HepG2 (cell line): ENCODE results near the gene KLHL18. TPM values are rescaled to one million over a fixed set of nuclear protein-coding genes. Genes with fewer than 3 reads are reported as not detected.

Experiments used
- ATAC-seq: fragments of 200-7000 bp; cut with Tn5 transposase; 3 replicates; pipeline ENCODE4 v1.9.1; 2020; ENCODE audit warnings: mild to moderate bottlenecking, moderate library complexity
- BruUV-seq: library from RNA; stranded (reverse); fragments of 400-500 nt; replicated peaks from 2 replicates; lab custom pipeline; 2021; lab: Mats Ljungman, UMichigan
- CTCF ChIA-PET: fragments of 300-600 bp; formaldehyde crosslinking; extraction: SDS; loops from one replicate; lab custom pipeline; 2021; ENCODE audit warnings: low total read pairs, inconsistent platforms, low intra/inter-chr PET ratio; lab: Yijun Ruan, JAX
- POLR2A ChIA-PET: fragments of 350-600 bp; sonication (Branson Sonifier 250); formaldehyde crosslinking; loops from one replicate; lab custom pipeline; 2020; ENCODE audit warnings: antibody characterized with exemption, inconsistent platforms; lab: Yijun Ruan, JAX
- DNase-seq: peaks from one replicate; pipeline ENCODE4 v3.0.0-alpha.2; 2015; ENCODE audit warnings: low spot score
- FAIRE-seq: peaks from 3 replicates; lab custom pipeline; 2011; peaks lifted over from hg19 to GRCh38; lab: Jason Lieb, UNC
- H2AFZ ChIP-seq: one replicate; pipeline ENCODE4 v1.6.1; 2011; ENCODE audit warnings: low read length, inconsistent platforms
- H3K27ac ChIP-seq: fragments of 300-600 bp; 3 replicates; pipeline ENCODE4 v1.8.0; 2011; ENCODE audit warnings: mixed run types, mild to moderate bottlenecking, mixed read lengths, low read length, inconsistent platforms; ENCODE audit not compliant: insufficient read depth; ENCODE audit errors: extremely low read length
- H3K27me3 ChIP-seq, 2 experiments: fragments of 200-600 bp in 1 of 2; 2 replicates in 1 of 2; 3 replicates in 1 of 2; pipeline versions ENCODE4 v1.6.0 to v1.8.0; 2011; ENCODE audit warnings: low read length in 2 of 2, mild to moderate bottlenecking in 2 of 2, moderate library complexity in 2 of 2, inconsistent platforms in 1 of 2; ENCODE audit not compliant: insufficient read depth in 2 of 2, control insufficient read depth in 1 of 2
- H3K36me3 ChIP-seq, 2 experiments: fragments of 200-600 bp in 1 of 2; replicated peaks in 1 of 2; 2 replicates in 1 of 2; 3 replicates in 1 of 2; pipeline versions ENCODE4 v1.5.1 to v1.8.0; 2011; ENCODE audit warnings: low read length in 2 of 2, inconsistent platforms in 1 of 2; ENCODE audit not compliant: insufficient read depth in 2 of 2, control insufficient read depth in 1 of 2
- H3K4me1 ChIP-seq: 2 replicates; pipeline ENCODE4 v1.5.1; 2012; ENCODE audit warnings: low read length, inconsistent platforms; ENCODE audit not compliant: insufficient read depth
- H3K4me2 ChIP-seq: 2 replicates; pipeline ENCODE4 v1.6.0; 2011; ENCODE audit warnings: low read depth, low read length, inconsistent platforms
- H3K4me3 ChIP-seq, 3 experiments: fragments of 200-600 bp in 1 of 3; sonication (generic), shearing (Covaris generic) in 1 of 3; replicated peaks in 1 of 3; 2 replicates each; pipeline ENCODE4 v1.5.1; 2011 to 2016; ENCODE audit warnings: low read length in 3 of 3, inconsistent platforms in 2 of 3, low read depth in 2 of 3, mild to moderate bottlenecking in 2 of 3, control low read depth in 1 of 3, mixed read lengths in 1 of 3; ENCODE audit not compliant: insufficient read depth in 1 of 3
- H3K79me2 ChIP-seq: one replicate; pipeline ENCODE4 v1.6.1; 2011; ENCODE audit warnings: low read length, inconsistent platforms; ENCODE audit not compliant: insufficient read depth
- H3K9ac ChIP-seq: 2 replicates; pipeline ENCODE4 v1.6.0; 2011; ENCODE audit warnings: mild to moderate bottlenecking, low read depth, low read length, inconsistent platforms; ENCODE audit not compliant: insufficient read depth
- H3K9me3 ChIP-seq: 2 replicates; pipeline ENCODE4 v1.5.1; 2012; ENCODE audit warnings: mild to moderate bottlenecking, low read length
- H4K20me1 ChIP-seq: 2 replicates; pipeline ENCODE4 v1.6.0; 2011; ENCODE audit warnings: inconsistent platforms, mild to moderate bottlenecking, low read length, moderate library complexity; ENCODE audit not compliant: insufficient read depth
- ATF2 ChIP-seq: sonication (generic); formaldehyde crosslinking; IDR thresholded peaks from 2 replicates; pipeline ENCODE4 v1.4.0; 2020; ENCODE audit warnings: missing genetic modification reagents
- ATF4 ChIP-seq, 2 experiments: fragments of 450-650 bp in 1 of 2; sonication (generic) in 1 of 2; formaldehyde crosslinking; IDR thresholded peaks; 2 replicates each; pipeline versions ENCODE4 v1.5.0 to v1.8.0; 2020 to 2022; ENCODE audit warnings: mild to moderate bottlenecking in 1 of 2, missing genetic modification reagents in 1 of 2
- KAT7 ChIP-seq: IDR thresholded peaks from 2 replicates; pipeline ENCODE4 v1.6.1; 2018; ENCODE audit warnings: borderline replicate concordance, missing compliant biosample characterization
- KDM1A ChIP-seq: IDR thresholded peaks from 2 replicates; pipeline ENCODE4 v1.6.1; 2016; ENCODE audit warnings: missing compliant biosample characterization
- KMT2A ChIP-seq: sonication (generic); formaldehyde crosslinking; IDR thresholded peaks from 2 replicates; pipeline ENCODE4 v1.4.0; 2020; ENCODE audit warnings: missing genetic modification reagents
- LBX2 ChIP-seq: sonication (generic); formaldehyde crosslinking; IDR thresholded peaks from 2 replicates; pipeline ENCODE4 v1.5.0; 2020; ENCODE audit warnings: missing genetic modification reagents, mild to moderate bottlenecking, borderline replicate concordance
- ONECUT2 ChIP-seq: sonication (generic); formaldehyde crosslinking; IDR thresholded peaks from 2 replicates; pipeline ENCODE4 v1.4.0; 2020; ENCODE audit warnings: missing genetic modification reagents
- PRPF4 ChIP-seq: fragments of 200-400 bp; formaldehyde crosslinking; IDR thresholded peaks from 2 replicates; pipeline ENCODE4 v1.6.1; 2016; ENCODE audit warnings: low read length, low read depth; ENCODE audit not compliant: poor library complexity, severe bottlenecking
- ZBTB37 ChIP-seq: sonication (generic); formaldehyde crosslinking; IDR thresholded peaks from 2 replicates; pipeline ENCODE4 v1.4.0; 2020; ENCODE audit warnings: mild to moderate bottlenecking, missing genetic modification reagents
- ZBTB42 ChIP-seq: sonication (generic); formaldehyde crosslinking; IDR thresholded peaks from 2 replicates; pipeline ENCODE4 v1.5.0; 2020; ENCODE audit warnings: mild to moderate bottlenecking, missing genetic modification reagents
- ZMAT3 ChIP-seq: sonication (generic); formaldehyde crosslinking; conservative IDR thresholded peaks from 2 replicates; pipeline ENCODE4 v1.7.0; 2021; ENCODE audit warnings: missing genetic modification reagents
- ZNF124 ChIP-seq: sonication (generic); formaldehyde crosslinking; IDR thresholded peaks from 2 replicates; pipeline ENCODE4 v1.4.0; 2020; ENCODE audit warnings: missing genetic modification reagents
- ZNF280D ChIP-seq: sonication (generic); formaldehyde crosslinking; IDR thresholded peaks from 2 replicates; pipeline ENCODE4 v1.5.1; 2020; ENCODE audit warnings: mild to moderate bottlenecking, missing genetic modification reagents
- ZNF577 ChIP-seq: sonication (generic); formaldehyde crosslinking; IDR thresholded peaks from 2 replicates; pipeline ENCODE4 v1.4.0; 2020; ENCODE audit warnings: mild to moderate bottlenecking, low read depth, missing genetic modification reagents, borderline replicate concordance
- ZNF709 ChIP-seq: sonication (generic); formaldehyde crosslinking; IDR thresholded peaks from 2 replicates; pipeline ENCODE4 v1.5.0; 2020; ENCODE audit warnings: mild to moderate bottlenecking, missing genetic modification reagents
- ZNF724P ChIP-seq: sonication (generic); formaldehyde crosslinking; IDR thresholded peaks from 2 replicates; pipeline ENCODE4 v1.8.0; 2022; ENCODE audit warnings: missing genetic modification reagents, borderline replicate concordance
- ZSCAN21 ChIP-seq: sonication (generic); formaldehyde crosslinking; IDR thresholded peaks from 2 replicates; pipeline ENCODE4 v1.8.0; 2022; ENCODE audit warnings: mild to moderate bottlenecking, missing genetic modification reagents, moderate library complexity, borderline replicate concordance
- WGBS: methylation state at CpG from one replicate; pipeline ENCODE4 v1.1.6; 2017; ENCODE audit warnings: low lambda C conversion rate; 5-methylcytosine and 5-hydroxymethylcytosine counted together
- in situ Hi-C: cut with HindIII; loops from 2 replicates; pipeline ENCODE4 v1.10.0; 2017; ENCODE audit warnings: low pct_unique_long_range_greater_than_20kb; ENCODE audit not compliant: extremely low pct_ligation_motif_present
- intact Hi-C: fragments of 100-400 bp; cut with micrococcal nuclease; formaldehyde crosslinking; loops from one replicate; pipeline ENCODE4 v1.10.0; 2022; ENCODE audit not compliant: unreplicated experiment
- polyA plus RNA-seq, 8 experiments: library from polyadenylated mRNA; depleted of rRNA in 3 of 8; stranded (reverse) in 7 of 8; unstranded in 1 of 8; fragments of >200 nt; fragmentation: Illumina TruSeq in 4 of 8; extraction: Trizol in 4 of 8; gene quantifications; 2 replicates each; pipeline versions ENCODE4 v1.2.1 to v1.2.3, GENCODE V29; 2011 to 2016; ENCODE audit warnings: low read depth in 4 of 8, missing spikeins in 1 of 8, mixed read lengths in 1 of 8; ENCODE audit not compliant: insufficient read depth in 1 of 8
- total RNA-seq, 5 experiments: library from RNA; depleted of rRNA; stranded (reverse); fragments of >200 nt; fragmentation: Illumina TruSeq; extraction: Trizol; gene quantifications; 2 replicates each; pipeline ENCODE4 v1.2.3, GENCODE V29; 2016; ENCODE audit warnings: low read depth in 1 of 5

The KLHL18 gene
- total and polyA plus RNA-seq, 2 of the 13 experiments (the other 11 are each of a cell fraction or from before 2014, with no cell fraction given): 17.5 to 18.8 TPM

GRCh38 chr3:47342151-47342550 lies 59.4 kb downstream of the KLHL18 start:
- BruUV-seq: no TSS peak
- in situ Hi-C loops: no loop called here
- Histone ChIP-seq H3K36me3 (peaks cover 13 to 32% of the 10 kb centered on the region in 2 experiments; a peak in 4 of 5 replicates), H4K20me1 (no peaks in the 10 kb centered on the region), H3K79me2 (no peaks in the 10 kb centered on the region), H2AFZ (no peak overlapping the region), H3K4me2 (peak overlapping the region; percentile 23; the same call in 1 of the 2 replicates), H3K9ac (no peak overlapping the region), H3K27me3 (no peaks in the 10 kb centered on the region)
- intact Hi-C loops: no loop called here
- TF ChIP-seq ZNF724P (CRISPR knock-in tag) (no peak), KDM1A (CRISPR knock-in tag) (no peak), ZNF709 (CRISPR knock-in tag) (no peak), ZNF577 (CRISPR knock-in tag) (no peak), KMT2A (CRISPR knock-in tag) (no peak), ZNF280D (no peak), ZSCAN21 (no peak), LBX2 (CRISPR knock-in tag) (no peak), ATF2 (no peak), ZNF124 (CRISPR knock-in tag) (no peak), ATF4 (CRISPR knock-in tag; IDR thresholded peaks at IDR 0.05) (no peak), ZBTB42 (no peak), ZBTB37 (CRISPR knock-in tag) (no peak), KAT7 (no peak), ONECUT2 (no peak), PRPF4 (no peak), ZMAT3 (CRISPR knock-in tag) (no peak)
- TF ChIP-seq, all 625 proteins: peak for 0
- ChIA-PET CTCF (no interaction called here), POLR2A (interaction anchor here (2.0 kb wide), 1 partner anchor 38 kb away, joined by 4 read pairs; the partner anchor contains the start of gene PTPN23)
- peak; percentile 30 for ATAC-seq
- no peaks in the 10 kb centered on the region for H3K9me3 ChIP-seq
- H3K4me3 ChIP-seq: no peak overlapping the region
- no peak for FAIRE-seq
- no peak for DNase-seq
- H3K27ac ChIP-seq: no peak overlapping the region
- peaks cover 18% of the 10 kb centered on the region for H3K4me1 ChIP-seq
- 95% methylated on average over 2 of the region's 2 CpGs for WGBS
